GM18907 (cell line): ENCODE results near the gene ZNF362.

Source experiments
- ATAC-seq: cut with Tn5 transposase; IDR thresholded peaks from one replicate; pipeline ENCODE4 v1.9.1; 2021; ENCODE audit warnings: mild to moderate bottlenecking, moderate library complexity; ENCODE audit not compliant: unreplicated experiment

The ZNF362 gene

GRCh38 chr1:33244143-33244808 lies 12.0 kb upstream of the ZNF362 start:
- ATAC-seq, result no peak

GRCh38 chr1:33244809-33245186 lies 11.5 kb upstream of the ZNF362 start:
- ATAC-seq, result no peak

- no peak for ATAC-seq
These were observed 10.1 kb upstream of the ZNF362 start for GRCh38 chr1:33246171-33246570.

GRCh38 chr1:33247545-33247944 lies 8.7 kb upstream of the ZNF362 start:
- ATAC-seq, result no peak

GRCh38 chr1:33248244-33248643 lies 8.0 kb upstream of the ZNF362 start:
- no peak for ATAC-seq

GRCh38 chr1:33249422-33249821 lies 6.9 kb upstream of the ZNF362 start:
- ATAC-seq, result no peak

- ATAC-seq, result no peak
These were observed 6.1 kb upstream of the ZNF362 start for GRCh38 chr1:33250217-33250616.

- no peak for ATAC-seq
These were observed 5.6 kb upstream of the ZNF362 start for GRCh38 chr1:33250724-33251123.

- ATAC-seq, result no peak
These were observed 1.8 kb upstream of the ZNF362 start for GRCh38 chr1:33254491-33254890.

- ATAC-seq, result peak; percentile 32
These were observed 708 bp upstream of the ZNF362 start for GRCh38 chr1:33255347-33256220.

- ATAC-seq, result no peak
These were observed 146 bp upstream of the ZNF362 start for GRCh38 chr1:33256221-33256470.

GRCh38 chr1:33257207-33257771 lies 997 bp downstream of the ZNF362 start:
- no peak for ATAC-seq

GRCh38 chr1:33257772-33258712 lies 1.8 kb downstream of the ZNF362 start:
- ATAC-seq, result no peak

- ATAC-seq, result no peak
These were observed 2.5 kb downstream of the ZNF362 start for GRCh38 chr1:33258788-33259274.

GRCh38 chr1:33259879-33260278 lies 3.6 kb downstream of the ZNF362 start:
- ATAC-seq, result no peak

GRCh38 chr1:33260439-33260838 lies 4.1 kb downstream of the ZNF362 start:
- no peak for ATAC-seq

- ATAC-seq, result no peak
These were observed 5.1 kb downstream of the ZNF362 start for GRCh38 chr1:33261344-33261743.

- no peak for ATAC-seq
These were observed 7.7 kb downstream of the ZNF362 start for GRCh38 chr1:33263890-33264504.

GRCh38 chr1:33265780-33266605 lies 9.7 kb downstream of the ZNF362 start:
- no peak for ATAC-seq

GRCh38 chr1:33266766-33267165 lies 10.5 kb downstream of the ZNF362 start:
- no peak for ATAC-seq
